T-helper 2 cell (primary cell): ENCODE results near the gene MAFB.

Source experiments
- DNase-seq, 5 experiments: peaks; one replicate each; pipeline versions ENCODE4 v3.0.0 to v3.0.0-alpha.2; 2012 to 2022

The MAFB gene

DNA sequence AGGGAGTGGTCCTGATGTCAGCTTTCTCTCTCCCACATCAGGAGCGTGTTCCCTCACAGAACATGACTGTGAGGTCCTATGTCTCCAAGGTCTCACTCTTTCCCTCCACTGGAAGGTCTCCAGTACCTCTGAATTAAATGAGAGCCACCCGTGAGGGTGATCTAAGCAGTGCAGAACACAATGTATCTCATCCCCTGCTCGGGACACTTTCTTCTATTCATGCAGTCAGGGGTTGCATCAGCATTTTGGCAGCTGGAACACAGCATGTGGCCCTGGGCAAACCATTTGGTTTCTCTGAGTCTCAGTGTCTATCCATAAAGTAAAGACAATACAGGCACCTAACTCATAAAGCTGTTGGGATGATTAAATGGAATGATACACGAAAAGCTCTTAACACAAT is 34.2 kb downstream of the MAFB start:
- DNase-seq: no peak

- no peak for DNase-seq
Measured at GRCh38 chr20:40652441-40652987, 36.5 kb downstream of the MAFB start.

DNA sequence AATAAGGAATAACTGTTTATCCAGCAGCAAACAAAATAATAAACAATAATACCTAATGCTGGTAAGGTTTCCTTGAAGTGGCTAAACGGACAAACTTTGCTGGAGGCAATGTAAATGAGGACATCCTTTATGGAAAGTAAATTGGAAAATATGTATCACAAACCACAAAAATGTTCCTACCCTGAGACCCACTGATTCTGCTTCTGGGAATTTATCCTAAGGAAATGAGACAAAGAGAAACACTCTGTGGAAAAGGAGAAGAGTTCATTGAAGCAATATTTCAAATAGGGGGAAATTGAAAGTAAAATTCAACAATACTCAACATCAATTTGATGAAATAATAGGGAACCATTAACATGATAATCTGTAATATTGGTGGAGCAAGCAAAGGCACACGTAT is 37.9 kb downstream of the MAFB start:
- DNase-seq: no peak

DNA sequence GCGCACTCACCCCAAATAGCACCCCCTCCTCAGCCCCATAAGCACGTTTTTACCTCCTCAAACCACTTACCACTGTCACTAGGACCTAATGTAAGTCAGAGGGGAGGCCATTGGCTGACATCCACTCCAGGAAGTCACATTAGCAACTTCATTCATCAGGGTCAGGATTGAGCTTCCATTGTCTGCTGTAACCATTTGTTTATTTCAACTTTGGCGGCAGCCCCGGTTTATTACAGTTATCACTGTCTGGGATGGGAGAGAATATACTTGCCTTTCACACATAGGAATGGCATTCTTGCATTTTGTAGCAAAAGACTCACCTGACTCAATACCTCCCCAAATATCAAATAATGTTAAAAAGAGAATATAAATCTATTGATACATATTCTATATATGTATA is 38.3 kb downstream of the MAFB start:
- DNase-seq: no peak

- DNase-seq: no peak
Measured at GRCh38 chr20:40648210-40649072, 40.6 kb downstream of the MAFB start.

GRCh38 chr20:40646813-40647212 is 42.2 kb downstream of the MAFB start:
- DNase-seq: no peak

DNA sequence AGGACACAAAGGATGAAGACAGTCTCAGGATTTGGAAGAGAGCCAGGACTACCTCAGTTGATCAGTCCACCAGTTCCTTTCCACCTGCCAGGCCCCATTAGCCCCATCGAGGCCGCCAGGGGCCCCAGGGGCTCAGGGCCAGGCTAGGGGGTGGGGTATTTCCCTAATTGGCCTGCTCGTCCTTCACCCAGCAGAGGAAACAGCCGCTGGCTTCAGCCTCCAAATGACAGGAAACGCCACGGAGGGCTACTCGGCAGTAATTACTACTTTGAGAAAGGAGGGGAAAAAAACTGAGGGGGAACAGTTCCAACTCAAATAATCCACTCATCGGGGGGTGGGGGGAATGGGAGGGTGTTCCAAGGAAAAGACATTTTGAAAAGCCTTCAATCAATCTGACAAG is 42.7 kb downstream of the MAFB start:
- no peak for DNase-seq

DNA sequence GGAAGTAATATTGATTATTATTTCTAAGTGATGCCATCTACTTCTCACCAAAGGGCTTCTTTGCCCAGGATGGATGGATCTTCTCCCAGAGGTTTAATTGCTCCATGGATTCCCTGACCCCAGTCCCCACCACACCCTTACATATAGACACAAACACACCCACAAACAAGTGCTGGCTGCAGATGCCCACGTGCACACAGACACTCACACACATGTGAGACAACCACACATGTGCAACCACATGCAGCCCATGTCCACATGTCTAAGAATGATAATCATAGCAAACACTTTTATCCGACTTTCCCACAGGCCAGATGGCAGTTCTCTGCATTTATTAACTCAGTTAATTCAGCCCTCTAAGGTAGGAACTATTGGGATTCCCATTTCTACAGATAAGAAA is 44.2 kb downstream of the MAFB start:
- no peak for DNase-seq

DNA sequence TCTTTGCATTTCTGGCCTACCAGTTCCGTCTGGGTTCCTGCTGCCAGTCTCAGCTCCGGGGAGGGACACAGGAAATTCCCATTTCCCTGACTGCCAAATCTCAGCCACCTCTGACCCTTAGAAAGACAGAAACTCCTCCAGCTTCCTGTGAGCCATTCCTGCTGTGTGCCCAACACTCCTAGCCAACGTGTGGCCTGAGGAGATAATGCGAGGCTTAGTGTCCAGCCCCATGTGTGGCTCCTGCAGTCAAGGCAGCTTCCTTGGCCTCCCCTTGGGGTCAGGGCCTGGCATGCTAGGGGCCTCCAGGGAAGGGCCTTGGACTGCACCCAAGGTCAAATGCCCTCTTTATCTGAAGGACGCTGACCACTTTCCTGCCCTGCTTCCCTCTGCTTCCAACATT is 45.1 kb downstream of the MAFB start:
- no peak for DNase-seq

GRCh38 chr20:40641809-40642208 is 47.2 kb downstream of the MAFB start:
- DNase-seq: no peak

DNA sequence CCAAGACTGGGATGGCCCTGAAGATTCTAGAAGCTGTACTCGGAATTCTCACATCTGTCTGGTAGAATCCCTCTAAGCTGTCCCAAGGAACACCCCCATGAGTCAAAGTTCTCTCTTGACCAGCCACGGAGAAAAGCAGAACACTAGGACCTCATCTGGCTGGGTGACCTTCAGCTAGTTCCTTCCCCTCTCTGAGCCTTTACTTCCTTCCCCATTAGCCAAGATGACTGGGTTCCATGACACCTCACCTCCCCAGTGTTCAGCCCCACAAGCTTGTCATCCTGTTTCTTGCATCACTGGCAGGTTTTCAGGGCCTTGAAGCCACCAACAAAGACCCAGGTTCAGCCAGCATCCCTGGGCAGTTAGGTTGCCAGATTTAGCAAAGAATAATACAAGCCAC is 47.8 kb downstream of the MAFB start:
- no peak for DNase-seq

DNA sequence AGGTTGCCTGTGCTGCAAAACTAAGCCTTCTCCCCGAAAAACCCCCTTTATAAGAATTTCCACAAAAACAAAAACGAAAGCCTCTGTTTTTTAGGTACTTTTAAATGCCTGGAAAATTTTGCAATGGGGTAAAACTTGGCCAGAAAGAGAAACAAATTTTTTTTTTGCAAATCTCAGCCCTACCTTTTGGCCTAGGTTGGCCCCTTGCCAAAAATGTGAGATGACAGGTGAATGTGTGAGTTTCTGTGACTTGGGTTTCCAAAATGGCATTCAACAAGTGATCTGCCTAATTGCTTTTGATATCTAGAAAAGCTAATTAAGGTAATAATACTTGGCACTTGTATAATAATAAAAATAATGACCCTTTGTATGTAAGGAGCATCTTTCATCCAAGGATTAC is 48.4 kb downstream of the MAFB start:
- DNase-seq: no peak

- no peak for DNase-seq
Measured at GRCh38 chr20:40639676-40640355, 49.2 kb downstream of the MAFB start.

DNA sequence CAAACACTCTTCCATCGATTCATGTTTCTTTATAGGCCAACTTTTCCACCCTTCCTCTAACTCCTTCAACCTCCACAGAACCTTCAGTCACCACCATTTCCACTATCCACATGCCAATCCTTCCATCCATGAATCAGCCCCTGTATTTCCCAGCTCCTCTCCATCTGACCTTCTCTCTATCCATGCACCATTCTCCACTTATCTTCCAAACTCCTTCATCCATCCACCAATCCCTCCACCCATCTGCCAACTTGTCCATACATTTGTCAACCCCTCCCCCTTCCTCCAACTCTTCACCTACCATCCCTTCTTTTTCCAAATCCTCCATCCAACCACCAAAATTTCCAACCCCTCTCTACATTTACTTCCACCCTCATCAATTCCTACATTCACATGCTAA is 49.9 kb downstream of the MAFB start:
- no peak for DNase-seq

GRCh38 chr20:40638414-40638813 is 50.6 kb downstream of the MAFB start:
- DNase-seq: no peak

DNA sequence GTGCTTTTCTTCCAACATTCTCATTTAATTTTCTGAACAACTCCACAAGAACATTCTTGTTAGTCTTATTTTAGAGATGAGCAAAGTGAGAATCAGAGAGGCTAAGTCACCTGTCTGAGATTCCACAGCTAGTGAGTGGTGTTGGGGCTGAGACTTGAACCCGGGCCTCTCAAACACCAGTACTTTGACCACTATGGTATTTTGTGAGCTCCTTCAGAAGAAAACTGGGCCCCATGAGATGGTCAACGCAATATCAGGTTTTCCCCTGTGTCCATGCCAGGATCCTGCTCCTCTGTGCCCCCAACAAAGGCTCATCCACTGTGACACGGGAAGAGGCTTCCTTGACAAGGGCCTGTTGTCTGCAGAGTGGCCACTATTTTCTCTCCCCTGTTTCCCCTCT is 51.9 kb downstream of the MAFB start:
- DNase-seq: no peak

DNA sequence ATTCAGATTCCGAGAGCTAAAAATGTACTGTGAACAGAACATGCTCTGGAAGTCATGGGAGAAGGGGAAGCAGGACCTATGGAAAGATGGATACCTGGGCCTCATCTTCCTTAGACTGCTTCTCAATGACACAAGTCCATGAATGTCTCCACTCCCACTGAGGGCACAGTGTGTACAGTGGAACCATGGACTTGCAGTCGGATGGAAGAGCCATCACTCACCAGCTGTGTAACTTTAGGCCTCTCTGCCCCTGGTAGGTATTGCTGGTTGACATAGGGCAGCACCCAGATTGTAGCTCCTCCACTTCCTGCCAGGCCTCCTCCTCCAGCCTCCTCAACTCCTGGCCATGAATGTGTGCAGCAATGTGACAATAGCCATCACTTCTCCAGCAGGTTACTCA is 52.5 kb downstream of the MAFB start:
- DNase-seq: no peak

DNA sequence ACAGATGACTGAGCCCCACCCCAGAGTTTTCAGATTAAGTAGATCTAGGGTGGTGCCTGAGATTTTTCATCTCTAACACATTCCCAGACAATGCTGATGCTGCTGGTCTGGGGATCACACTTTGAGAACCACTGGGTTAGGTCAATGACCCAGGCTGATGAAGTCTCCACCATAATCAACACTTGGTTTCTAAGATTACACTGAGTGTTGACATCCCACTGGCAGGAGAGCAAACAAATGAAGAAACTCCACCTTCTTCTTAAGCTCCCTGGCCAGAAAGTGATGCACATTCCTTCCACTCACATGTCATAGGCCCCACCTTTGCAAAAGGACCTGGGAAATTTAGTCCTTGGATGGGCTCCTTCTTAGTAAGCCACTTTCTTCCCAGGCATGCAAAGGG is 53.1 kb downstream of the MAFB start:
- no peak for DNase-seq
